NCI-H2107 (cell line): ENCODE measurements around the gene GTF3C5.
"Not testable (repeated sequence)": the region's sequence is repeated elsewhere in the genome, so short reads cannot be mapped to it uniquely, and the experiment has no call there.

ENCODE experiments used
- DNase-seq: peaks from one replicate; lab custom pipeline; 2025; lab: John Stamatoyannopoulos, UW

GTF3C5 gene

DNA sequence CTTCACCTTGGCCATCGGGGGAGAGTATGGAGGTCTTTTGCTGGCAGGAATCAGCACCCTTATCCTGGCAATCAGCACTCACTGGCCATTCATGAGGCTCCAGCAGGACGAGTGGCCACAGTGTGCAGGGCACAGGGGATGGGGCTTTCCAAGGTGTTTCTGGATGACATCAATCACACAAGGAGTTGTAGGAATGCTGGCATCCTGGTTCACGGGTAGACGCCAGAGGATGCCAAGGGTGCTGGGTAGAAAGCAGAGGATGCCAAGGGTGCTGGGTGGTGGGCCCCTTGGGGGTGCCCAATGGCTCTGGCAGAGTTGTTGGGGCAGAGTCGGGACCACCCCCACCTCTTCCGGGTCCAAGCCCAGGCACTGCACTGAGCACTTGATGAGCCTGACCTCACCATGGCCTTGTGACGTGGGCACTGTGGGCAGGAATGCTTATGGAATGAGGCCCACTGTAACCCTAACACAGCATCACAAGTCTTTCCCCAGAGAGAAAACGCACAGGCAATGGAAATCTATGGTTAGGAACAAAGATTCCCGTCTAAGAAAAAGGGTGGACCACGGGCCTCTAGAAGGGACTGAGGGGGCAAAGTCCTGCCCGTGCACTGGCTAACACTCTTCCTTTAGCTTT, 60.1 kb downstream of the GTF3C5 start:
- DNase-seq: no peak

DNA sequence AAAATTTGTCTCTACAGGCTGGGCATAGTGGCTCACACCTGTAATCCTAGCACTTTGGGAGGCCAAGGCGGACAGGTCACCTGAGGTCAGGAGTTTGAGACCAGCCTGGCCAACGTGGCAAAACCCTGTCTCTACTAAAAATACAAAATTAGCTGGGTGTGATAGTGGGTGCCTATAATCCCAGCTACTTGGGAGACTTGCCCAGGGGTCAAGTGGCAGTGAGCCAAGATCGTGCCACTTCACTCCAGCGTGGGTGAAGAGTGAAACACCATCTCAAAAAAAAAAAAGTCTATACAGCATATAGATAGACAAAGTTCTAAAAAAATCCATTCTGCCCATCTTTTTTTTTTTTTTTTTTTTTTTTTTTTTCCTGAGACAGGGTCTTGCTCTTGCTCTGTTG, 63.6 kb downstream of the GTF3C5 start:
- not testable (repeated sequence) for DNase-seq

DNA sequence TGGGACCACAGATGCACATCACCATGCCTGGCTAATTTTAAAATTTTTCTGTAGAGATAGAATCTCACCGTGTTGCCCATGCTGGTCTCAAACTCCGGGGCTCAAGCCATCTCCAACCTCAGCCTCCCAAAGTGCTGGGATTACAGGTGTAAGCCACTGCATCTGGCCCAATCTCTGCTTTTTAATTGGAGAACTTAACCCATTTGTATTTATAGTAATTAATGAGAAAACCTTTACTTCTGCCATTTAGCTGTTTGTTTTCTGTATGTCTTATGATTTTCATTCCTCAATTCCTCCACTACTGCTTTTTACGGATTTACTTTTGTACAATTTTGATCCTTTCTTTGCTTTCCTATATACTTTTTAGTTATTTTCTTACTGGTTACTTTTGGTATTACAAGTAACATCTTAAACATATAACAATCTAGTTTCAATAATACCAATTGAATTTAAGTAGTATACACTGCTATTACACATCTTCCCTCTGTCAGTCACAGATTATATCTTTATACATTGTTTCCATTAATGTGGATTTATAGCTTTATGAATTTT, 64.1 kb downstream of the GTF3C5 start:
- DNase-seq: no peak

DNA sequence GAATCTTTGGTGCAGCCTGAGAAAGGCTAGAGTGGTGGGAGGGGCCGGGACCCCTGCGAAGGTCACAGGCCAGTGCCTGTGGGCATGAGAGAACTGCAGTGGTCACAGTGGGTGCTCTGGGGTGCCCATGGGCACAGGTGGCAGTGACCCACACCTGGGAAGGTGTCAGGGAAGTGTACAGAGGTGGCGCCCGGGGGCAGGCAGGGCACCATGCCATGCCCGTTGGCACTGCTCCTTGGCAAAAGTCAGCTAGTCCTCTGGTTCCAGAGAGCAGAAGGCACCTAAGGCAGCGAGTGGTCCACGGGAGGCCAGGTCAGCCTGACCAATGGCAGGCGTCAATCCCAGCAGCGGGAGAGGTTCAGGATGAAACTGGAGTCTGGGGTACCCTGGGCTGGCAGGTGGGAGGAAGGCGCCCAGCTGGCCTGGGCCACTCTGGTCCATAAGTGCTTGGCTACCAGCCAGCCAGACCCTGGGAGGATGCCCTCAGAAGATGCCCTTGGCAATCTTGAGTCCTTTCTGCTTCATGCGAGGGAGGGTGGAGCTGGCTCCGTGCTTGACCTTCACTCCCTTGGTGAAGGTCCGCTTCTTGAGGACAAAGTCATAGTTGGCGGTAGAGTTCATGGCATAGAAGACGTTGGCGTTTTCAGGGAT, 67.4 kb downstream of the GTF3C5 start:
- no peak for DNase-seq

DNA sequence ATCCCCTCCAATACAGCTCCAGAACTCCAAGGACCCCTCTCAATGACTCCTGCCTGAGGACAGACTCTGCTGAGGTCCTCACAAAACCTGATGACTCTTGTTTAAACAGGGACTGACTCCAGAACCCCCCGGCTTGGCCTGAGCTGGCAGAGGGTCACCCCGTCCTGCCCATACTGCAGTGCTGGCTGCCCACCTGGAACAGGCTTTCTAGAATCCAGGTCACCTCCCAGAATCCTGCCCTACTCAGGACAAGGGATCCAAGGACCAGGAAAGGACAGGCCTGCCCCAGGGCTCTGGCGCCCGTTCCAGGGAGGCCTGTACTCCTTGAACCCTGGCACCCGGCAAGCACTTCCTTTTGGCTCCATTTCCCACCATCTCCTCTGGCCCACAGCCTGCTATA, 68.1 kb downstream of the GTF3C5 start:
- DNase-seq: no peak

DNA sequence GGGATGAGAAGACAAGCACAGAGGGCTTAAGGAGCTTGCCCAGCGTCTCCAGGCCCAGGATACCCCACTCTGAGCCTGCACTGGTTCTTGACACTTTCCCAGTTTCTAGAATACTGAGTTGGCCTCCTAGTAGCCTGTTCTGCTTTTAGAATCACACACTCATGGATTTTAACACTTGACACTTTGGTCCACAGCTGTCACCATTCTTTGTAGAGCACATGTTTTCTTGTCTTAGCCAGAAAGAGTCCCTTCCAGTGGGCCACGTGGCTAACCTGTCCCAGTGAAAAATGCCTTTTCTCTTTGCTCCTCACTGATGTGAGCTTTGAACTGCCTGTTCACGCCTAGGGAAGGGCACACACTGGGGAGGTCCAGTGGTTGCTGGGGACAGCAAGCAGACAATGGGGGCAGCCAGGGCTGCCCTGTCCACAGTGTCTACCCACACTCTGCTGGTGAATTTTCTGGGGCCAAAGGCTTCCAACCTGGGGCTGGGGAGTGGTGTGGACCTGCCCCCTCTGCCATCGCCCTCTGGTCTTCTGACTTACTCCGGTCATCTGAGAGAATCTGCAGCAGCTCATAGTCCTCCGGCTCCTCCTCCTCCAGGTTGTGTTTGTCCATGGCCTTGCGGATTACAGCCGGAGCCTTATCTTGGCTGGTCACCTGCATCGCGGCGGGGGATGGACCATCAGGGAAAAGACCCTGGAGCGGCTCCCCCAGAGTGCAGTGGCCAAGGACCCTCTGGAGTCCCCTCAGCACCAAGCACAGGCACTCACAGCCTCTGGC, 69.1 kb downstream of the GTF3C5 start:
- DNase-seq: no peak

DNA sequence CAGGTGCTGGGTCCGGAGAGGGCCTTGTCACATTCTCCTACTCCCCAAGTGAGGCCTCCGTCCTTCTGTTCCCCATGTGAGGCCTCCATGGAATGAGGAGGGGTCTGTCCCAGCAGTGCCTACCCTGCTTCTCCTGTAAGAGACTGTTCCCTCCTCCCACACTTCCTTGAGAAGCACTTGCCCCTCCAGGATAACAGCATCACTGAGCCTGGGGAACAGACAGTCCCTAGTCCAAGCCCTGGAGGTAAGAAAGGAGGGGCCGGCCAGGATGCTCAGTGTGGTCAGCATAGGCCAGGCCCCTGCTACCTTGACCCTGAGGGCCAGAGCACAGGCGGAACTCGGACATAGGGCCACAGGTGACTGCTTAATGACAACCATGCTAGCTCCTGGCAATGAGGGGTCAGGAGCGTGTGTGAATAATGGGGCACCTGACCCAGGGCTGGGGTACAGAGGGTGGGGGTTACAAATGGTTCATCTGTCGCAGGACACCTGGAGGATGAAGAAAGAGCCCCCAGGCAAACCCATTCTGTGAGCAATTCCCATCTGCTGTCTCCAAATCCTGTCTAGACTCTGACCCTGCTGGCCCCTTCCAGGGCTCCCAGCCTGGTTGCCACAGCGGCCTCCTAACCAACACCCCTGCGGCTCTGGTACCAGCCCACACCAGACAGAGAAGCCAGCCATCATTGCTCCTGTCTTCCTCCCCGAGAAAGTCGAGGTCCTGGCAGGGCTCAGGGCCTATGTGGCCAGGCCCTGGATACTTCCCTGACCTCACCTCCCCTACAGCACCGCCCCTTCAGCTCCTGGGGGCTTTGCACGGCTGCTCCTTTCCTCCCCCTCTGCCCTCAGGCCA, 69.9 kb downstream of the GTF3C5 start:
- no peak for DNase-seq

DNA sequence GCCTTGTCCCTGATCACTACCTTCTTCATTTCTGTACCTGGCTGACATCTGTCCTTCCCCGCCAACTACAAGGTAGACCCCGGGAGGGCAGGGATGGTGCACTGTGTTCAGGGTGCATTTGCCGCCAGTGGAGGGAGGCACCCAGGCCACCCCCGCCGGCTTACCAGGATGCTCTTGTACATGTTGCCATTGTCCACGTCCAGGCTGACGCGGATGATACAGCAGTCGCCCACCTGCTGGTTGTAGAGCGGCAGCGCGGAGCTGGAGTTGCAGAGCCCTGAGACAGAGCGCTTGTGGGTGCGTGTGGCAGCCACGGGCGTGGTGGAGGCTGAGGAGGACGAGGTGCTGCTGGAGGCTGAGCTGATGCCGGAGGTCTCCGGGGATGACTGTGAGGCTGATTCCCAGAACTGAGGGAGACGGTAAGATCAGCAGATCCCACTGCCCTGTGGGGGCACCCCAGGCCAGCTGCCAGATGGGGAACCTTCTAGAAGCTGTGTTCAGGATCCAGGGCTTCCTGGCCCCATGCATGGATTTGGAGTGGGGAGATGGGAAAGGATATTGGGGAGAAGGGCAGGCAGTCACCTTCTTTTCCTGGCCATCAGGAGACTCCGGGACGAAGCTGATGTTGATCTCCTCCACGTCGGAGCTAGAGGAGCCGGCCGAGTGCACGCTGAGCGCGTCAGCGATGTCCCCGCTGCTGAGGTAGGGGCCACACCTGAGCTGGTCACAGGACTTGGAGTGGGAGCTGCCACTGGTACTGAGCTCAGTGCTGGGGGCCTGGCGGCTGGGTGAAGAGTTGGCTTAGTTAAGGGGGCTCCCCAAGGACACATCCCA, 70.8 kb downstream of the GTF3C5 start:
- no peak for DNase-seq

DNA sequence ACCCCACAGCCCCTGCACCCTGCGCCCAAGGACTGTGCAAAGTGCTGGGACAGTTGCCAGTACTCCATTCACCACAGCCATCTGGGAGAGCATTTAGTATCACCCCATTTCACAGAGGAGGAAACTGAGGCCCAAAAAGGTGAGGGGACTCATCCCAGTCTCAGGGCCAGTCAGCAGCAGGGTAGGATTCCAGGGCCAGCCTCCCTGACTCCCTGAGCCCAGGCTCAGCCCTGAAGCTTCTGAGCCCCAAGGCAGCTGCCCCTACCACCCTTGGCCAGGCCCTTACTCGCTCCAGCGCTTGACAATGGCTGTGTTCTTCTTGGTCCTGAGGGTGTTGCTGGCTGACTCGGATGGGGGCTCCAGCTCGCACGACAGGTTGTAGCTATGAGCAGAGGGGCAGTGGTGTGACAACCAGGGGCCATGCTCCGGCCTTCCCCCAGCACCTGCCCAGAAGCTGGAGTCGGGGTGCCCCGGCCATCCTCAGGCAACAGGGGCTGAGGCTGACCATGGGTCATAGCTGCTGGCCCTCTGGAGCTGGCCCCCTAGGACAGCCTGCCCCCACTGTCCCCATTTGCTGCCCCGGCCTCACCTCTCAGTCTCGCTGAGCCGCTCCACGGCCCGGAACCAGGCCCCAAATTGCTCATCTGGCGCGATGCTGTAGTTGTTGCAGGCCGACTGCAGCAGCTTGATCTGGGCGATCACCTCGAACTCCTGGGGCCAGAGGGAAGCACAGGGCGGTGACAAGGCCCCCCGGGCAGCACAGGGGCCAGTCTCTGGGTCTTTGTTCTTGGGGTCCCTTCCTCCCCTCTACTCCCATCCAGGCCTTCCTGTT, 71.6 kb downstream of the GTF3C5 start:
- DNase-seq: no peak

DNA sequence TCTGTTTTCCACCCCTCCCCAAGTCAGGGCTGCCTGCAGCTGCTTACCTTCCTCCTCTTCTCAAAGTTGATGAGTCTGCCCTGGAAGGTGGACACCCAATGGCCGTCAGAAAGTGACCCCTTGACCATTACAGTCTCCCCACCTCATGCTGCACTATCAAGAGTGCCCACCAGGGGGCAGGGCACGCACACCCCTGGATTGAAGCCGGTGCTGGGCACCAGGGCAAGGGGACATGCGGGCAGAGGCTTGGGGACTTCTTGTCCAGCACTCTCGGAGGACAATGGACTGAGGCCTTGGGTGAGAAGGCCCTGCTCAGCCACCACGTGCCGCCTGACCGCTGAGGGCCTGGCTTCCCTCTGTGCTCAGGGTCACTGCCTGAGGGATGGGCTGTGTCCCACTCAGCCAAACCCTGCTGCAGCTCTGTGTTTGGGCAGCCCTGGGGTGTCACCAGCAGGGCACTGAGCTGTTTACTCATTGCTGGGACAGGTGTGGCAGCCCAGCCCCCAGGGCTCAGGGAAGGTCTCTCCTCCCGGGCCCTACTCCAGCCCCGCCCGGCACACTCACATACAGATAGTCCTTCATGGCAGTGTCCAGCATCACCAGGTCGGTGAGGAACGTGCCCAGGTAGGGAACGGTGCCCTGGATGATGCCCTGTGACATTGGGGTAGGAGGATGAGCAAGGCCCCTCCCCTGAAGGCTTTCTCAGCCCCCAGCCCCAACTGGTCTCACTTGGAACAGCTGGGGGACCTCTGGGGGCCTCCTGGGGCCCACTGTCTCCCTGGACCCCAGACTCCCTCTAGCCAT, 72.6 kb downstream of the GTF3C5 start:
- no peak for DNase-seq

DNA sequence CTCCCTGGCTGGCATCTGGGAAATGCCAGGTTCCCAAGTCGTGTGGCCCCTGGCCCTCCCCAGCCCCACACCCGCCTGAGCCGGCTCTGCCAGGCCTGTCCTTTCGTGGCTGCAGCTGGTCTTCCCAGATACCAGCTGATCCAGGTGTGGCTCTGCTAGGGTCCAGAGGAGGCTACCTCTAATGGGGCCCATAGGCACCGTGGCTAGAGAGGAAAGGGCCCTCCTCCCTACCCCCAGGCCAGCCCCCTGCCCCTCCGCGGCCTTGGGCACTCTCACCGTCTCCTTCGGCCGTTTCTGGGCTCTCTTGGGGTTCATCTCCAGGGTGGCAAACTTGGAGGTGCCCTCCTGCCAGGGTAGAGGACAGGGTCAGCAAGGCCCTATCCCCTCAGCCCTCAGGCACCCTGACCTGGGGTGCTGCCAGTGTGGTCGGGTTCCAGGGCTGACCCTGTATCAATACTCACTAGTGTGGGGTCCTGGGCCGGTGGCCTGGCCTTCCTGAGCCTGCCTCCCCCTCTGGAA, 73.2 kb downstream of the GTF3C5 start:
- no peak for DNase-seq

DNA sequence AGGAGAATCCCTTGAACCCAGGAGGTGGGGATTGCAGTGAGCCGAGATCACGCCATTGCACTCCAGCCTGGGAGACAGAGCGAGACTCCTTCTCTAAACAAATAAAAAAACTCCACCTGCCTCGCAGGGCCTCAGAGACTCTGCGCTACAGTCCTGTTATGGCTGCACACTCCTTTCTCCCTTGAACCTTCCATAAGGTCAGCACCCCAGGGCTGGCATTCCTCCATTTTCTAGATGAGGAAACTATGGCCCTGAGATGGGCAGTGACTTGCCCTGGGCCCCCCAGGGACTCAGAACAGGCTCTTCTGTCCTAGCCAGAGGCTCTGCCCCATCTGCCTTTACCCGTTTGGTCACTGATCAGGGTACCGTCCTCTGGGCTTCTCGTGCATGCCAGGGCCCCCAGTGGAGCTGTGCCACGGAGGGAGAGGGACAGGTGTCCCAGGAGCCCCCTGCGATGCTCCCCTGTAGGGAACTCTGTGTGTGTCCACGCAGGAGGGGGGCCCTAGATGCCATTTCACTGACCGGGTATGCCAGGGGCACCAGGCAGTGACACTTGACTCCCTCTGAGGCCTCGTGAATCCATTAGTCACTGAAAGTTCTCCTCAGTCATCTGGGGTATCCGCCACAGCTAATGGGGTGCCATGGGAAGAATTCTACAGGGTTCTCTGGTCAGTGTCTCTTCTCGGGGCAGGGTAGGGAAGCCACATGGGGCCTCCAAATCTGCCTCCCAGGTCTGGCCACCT, 74.1 kb downstream of the GTF3C5 start:
- no peak for DNase-seq

DNA sequence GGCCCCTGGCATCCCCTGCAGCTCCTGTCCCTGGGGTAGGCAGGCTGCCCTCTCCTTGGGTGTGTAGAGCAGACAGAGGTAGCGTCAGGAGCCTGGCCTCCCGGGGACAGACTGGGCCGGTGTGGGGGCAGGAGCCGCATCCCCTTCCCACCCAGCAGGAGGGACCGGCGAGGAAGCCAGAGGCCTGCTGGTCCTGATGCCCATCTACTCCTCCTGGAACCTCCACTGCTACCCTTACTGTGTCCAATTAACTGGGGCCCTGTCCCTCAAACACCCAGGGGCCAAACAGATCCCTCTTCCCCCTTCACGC, 74.6 kb downstream of the GTF3C5 start:
- no peak for DNase-seq

DNA sequence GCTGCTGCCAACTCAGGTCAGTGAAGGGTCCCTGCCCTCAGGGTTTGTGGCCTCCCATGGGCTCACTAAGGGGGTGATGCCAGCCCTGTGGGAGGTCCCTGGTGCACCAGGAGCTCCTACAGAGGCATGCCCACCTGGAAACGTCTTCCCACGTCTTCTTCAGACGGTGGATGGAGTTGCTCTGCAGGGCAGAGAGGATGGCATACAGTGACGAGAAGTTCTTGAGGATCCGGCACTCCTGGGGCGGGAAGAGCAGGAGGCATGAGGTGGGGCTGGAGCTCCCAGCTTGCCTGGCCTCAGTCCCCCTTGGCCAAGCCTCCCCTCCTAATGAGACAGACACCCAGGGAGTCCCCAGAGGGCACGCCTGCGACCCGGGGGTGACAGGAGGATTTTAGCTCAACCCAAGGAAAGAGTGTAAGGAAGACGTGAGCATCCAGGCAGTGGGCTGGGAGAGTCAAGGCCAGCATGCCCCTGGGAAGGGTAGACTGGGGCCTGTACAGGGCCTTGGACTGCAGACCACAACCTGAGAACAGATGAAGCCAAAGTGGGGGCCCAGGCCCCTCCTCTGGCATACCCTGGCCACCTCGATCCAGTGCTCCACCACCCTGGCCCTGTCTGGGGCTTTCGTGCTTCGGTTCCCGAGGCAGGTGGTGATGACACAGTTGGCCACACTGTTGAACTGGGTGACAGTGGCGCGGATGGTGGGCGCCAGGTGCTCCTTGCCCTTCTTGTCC, 75.9 kb downstream of the GTF3C5 start:
- DNase-seq: no peak

DNA sequence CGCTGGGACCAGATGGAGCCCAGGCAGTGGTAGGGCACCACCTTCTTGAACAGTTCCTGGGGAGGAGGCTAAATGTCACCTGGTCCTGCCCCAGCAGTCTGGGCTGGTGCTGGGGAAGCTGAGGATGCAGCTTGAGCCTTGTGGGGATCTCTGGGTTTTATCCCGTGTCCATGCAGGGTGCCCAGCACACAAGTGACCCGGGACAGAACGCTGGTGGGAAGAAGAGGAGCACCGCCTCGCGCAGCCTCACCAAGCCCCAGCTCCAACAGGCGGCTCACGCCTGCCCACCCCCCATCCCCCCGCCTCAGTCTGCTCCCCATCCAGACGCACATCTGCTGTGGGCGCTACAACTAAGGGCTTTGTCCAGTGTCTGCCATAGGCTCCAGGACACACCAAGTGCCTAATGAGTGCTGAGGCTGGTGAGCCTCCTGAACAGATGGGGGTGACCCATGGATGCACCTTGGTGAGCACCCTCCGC, 76.5 kb downstream of the GTF3C5 start:
- no peak for DNase-seq
